ENCODE results near the gene KIF3B.

- TF ChIP-seq CTCF (conservative IDR thresholded peaks at IDR 0.05): no peak
- TF ChIP-seq ZFX (IDR thresholded peaks at IDR 0.05): no peak
Observed at GRCh38 chr20:32380745-32381144, 103.3 kb downstream of the KIF3B start.

Data from C4-2B (cell line).